Kidney (tissue), 14 donors: ENCODE measurements around the gene SLC25A47. TPM values are rescaled to one million over a fixed set of nuclear protein-coding genes. Genes with fewer than 3 reads are reported as not detected.

Experiments
- DNase-seq, 5 donors: peaks; one replicate each; pipeline ENCODE4 v3.0.0-alpha.2; 2013 to 2020
- FAIRE-seq: peaks from 2 replicates; lab custom pipeline; 2012; peaks lifted over from hg19 to GRCh38; lab: Jason Lieb, UNC
- H3K27ac ChIP-seq, 2 donors: one replicate each; pipeline ENCODE4 v1.7.0; 2013; ENCODE audit warnings: low read depth in 2 of 2, low read length in 2 of 2, inconsistent platforms in 1 of 2
- H3K27me3 ChIP-seq: one replicate; pipeline ENCODE4 v1.7.1; 2013; ENCODE audit warnings: low read length, inconsistent platforms; ENCODE audit not compliant: control insufficient read depth, insufficient read depth
- H3K36me3 ChIP-seq, 3 donors: one replicate each; pipeline versions ENCODE4 v1.7.0 to v1.7.1; 2013; ENCODE audit warnings: low read length in 3 of 3, control low read depth in 1 of 3, inconsistent platforms in 1 of 3; ENCODE audit not compliant: insufficient read depth in 3 of 3, control insufficient read depth in 2 of 3
- H3K4me1 ChIP-seq, 3 donors: one replicate each; pipeline versions ENCODE4 v1.7.0 to v1.7.1; 2013; ENCODE audit warnings: low read length in 3 of 3, inconsistent platforms in 1 of 3, low read depth in 1 of 3; ENCODE audit not compliant: control insufficient read depth in 2 of 3, insufficient read depth in 2 of 3
- H3K4me3 ChIP-seq, 3 donors: one replicate each; pipeline versions ENCODE4 v1.7.0 to v1.8.1; 2013; ENCODE audit warnings: low read length in 3 of 3, control low read depth in 1 of 3, inconsistent platforms in 1 of 3
- H3K9ac ChIP-seq, 3 donors: one replicate each; pipeline versions ENCODE4 v1.7.0 to v1.7.1; 2013; ENCODE audit warnings: low read length in 3 of 3, control low read depth in 1 of 3, inconsistent platforms in 1 of 3
- H3K9me3 ChIP-seq, 3 donors: one replicate each; pipeline versions ENCODE4 v1.7.0 to v1.7.1; 2013; ENCODE audit warnings: low read length in 3 of 3, control low read depth in 1 of 3, inconsistent platforms in 1 of 3; ENCODE audit not compliant: control insufficient read depth in 2 of 3, insufficient read depth in 1 of 3
- CTCF ChIP-seq: IDR thresholded peaks from 3 replicates; pipeline ENCODE4 v1.5.1; 2012; ENCODE audit warnings: mild to moderate bottlenecking, moderate library complexity, borderline replicate concordance; ENCODE audit not compliant: insufficient read depth; ENCODE audit errors: extremely low read depth
- intact Hi-C: fragments of 100-400 bp; cut with DNase I; formaldehyde crosslinking; loops from one replicate; pipeline ENCODE4 v1.11.1; 2022
- polyA plus RNA-seq: library from polyadenylated mRNA; stranded (reverse); fragments of 350-450 nt; fragmentation: Illumina TruSeq; extraction: RNeasy Lipid Tissue Mini Kit (QIAGEN cat#74804); gene quantifications from one replicate; pipeline ENCODE4 v1.2.3, GENCODE V29; 2014; ENCODE audit warnings: low read depth, low replicate concordance; ENCODE audit not compliant: insufficient read depth
- total RNA-seq: library from RNA; stranded (reverse); fragmentation: NEBNext Ultra II Directional; extraction: Animal tissue kit (Norgen Biotek cat#: 25700); gene quantifications from one replicate; pipeline ENCODE4 v1.2.1, GENCODE V29; 2021
- donor health status: control.
- donor health status: control.
- donor health status: control.
- donor health status: control.
- donor health status: control.
- donor health status: DM: yes; HTN: yes; CAD: no.
- donor health status: Normal renal cell carcinoma (clear cell type).

Gene SLC25A47
- total and polyA plus RNA-seq, 2 donors from 2014 or later = 1.0 TPM; not detected in 1

DNA sequence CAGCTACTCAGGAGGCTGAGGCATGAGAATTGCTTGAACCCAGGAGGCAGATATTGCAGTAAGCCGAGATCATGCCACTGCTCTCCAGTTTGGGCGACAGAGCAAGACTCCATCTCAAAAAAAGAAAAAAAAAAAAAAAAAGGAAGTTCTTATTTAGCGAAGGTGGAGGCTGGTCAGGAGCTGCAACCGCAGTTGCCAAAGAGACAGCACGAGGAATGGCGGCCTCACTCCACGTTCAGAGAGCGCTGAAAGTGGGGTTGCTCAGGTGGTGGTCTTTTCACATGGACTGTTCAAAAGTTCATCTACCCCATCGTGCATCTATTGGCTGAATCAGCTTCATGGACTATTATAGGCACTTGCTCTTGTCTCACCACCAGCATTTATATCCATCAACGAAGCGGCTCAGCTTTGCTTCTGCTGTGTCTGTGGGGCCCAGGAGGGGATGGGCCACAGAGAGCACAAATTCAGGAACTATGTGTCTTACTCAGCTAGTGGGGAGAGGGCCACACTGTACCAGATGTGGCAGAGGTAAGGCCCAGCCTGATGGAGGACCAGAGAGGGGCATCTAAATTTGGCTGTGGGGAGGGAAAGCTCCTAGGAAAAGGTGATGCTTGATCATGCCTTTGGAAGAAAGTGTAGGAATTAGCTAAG is 27.3 kb downstream of the SLC25A47 start:
- no peak overlapping the region for H3K27ac ChIP-seq
- no peak for TF ChIP-seq CTCF

GRCh38 chr14:100350986-100351385 is 27.8 kb downstream of the SLC25A47 start:
- Histone ChIP-seq H3K4me1 (no peaks in the 10 kb centered on the region), H3K9ac (no peak overlapping the region), H3K4me3 (no peak overlapping the region), H3K27me3 (no peaks in the 10 kb centered on the region), H3K36me3 (peaks cover 2 to 31% (median 17%) of the 10 kb centered on the region in 3 donors), H3K9me3 (no peaks in the 10 kb centered on the region), H3K27ac (no peak overlapping the region)
- intact Hi-C loops = no loop called here
- no peak for DNase-seq
- FAIRE-seq = no peak
- TF ChIP-seq CTCF = no peak

More for the DNA sequence above, 27.3 kb downstream of the SLC25A47 start:
- H3K27me3 ChIP-seq = no peaks in the 10 kb centered on the region
- H3K9ac ChIP-seq = no peak overlapping the region
- no peak overlapping the region for H3K4me3 ChIP-seq
- intact Hi-C loops = no loop called here
- DNase-seq (no peak), FAIRE-seq (no peak)
- no peaks in the 10 kb centered on the region for H3K9me3 ChIP-seq
- H3K36me3 ChIP-seq = peaks cover 2 to 26% (median 17%) of the 10 kb centered on the region in 3 donors
- no peaks in the 10 kb centered on the region for H3K4me1 ChIP-seq

DNA sequence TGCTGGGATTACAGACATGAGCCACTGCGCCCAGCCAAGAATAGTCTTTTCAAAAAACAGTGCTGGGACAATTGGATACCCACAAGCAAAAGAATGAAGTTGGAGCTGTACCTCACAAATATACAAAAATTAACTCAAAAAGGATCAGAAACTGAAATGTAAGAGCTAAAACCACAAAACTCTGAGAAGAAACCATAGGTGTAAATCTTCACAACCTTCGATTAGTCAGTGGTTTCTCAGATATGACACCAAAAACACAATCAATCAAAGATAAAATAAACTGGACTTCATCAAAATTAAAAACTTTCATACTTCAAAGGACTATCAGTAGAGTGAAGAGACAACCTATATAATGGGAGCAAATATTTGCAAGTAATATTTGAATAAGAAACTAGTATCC is 35.3 kb downstream of the SLC25A47 start:
- FAIRE-seq = no peak
- H3K4me3 ChIP-seq = no peak overlapping the region
- TF ChIP-seq CTCF = no peak
- no peak overlapping the region for H3K9ac ChIP-seq
- intact Hi-C loops = no loop called here
- no peaks in the 10 kb centered on the region for H3K4me1 ChIP-seq
- peaks cover 0 to 2% (median 0%) of the 10 kb centered on the region in 3 donors for H3K9me3 ChIP-seq
- no peaks in the 10 kb centered on the region for H3K27me3 ChIP-seq
- DNase-seq = no peak
- H3K36me3 ChIP-seq = peaks cover 12 to 33% (median 19%) of the 10 kb centered on the region in 3 donors
- no peak overlapping the region for H3K27ac ChIP-seq
